ENCODE data around the gene PLAAT2.

GRCh38 chr11:63569570-63569969, 6.4 kb upstream of the PLAAT2 start:
- no peak for TF ChIP-seq CTCF (IDR thresholded peaks at IDR 0.05; ENCODE audit: borderline replicate concordance, extremely low read depth, low read length, poor library complexity, severe bottlenecking)
- TF ChIP-seq EZH2 (IDR thresholded peaks at IDR 0.05; ENCODE audit: borderline replicate concordance, low read depth, low read length, severe bottlenecking), result no peak

Measured in DND-41 (cell line).